Measurements from ENCODE around the gene PLXNB2. TPM values are rescaled to one million over a fixed set of nuclear protein-coding genes. Genes with fewer than 3 reads are reported as not detected.

PLXNB2 gene
- total RNA-seq, 5 donors from 2014 or later (not counting 1 experiment from before 2014, with no cell fraction given), result 4.3 to 11.8 (median 6.5) TPM

DNA sequence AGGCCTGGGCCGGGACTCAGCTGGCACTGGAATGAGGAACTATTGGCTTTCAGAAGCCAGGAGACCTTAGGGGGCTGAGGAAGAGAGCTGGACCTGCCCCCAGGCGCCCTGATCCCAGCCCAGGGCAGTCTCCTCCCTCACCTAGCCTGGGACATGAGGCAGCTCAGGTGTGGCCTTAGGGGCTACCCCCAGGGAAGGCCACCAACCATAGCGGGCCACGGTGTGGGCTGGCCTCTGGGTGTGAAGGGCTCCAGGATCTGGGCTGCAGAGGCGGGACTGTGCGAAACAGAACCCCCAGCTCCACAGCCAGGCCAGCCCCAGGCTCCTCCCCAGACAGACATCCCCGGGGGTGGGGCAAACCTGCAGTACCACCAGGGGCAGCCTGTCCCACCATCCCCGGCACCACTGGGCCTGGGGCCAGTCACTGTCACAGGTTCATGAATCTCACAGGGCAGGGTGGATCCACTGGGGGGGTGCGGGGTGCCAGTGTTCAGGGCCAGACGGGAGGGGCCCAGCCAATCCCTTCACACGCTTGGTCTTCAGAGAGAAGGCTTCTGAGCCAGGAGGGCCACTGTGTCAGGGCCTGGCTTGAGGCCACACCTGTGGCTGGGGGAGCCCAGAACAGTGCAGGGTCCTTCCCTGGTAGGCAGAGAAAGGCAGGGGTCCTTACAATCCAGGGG is 3.5 kb downstream of the PLXNB2 start:
- H3K9me3 ChIP-seq, result no peaks in the 10 kb centered on the region
- ChIA-PET POLR2A (no interaction called here), CTCF (no interaction called here)
- Mint-ChIP-seq H3K4me3 (peak overlapping the region in 1 of 3 donors; percentile 13), H3K36me3 (no peaks in the 10 kb centered on the region), H3K27me3 (peaks cover 5 to 21% of the 10 kb centered on the region in 2 donors), H3K9me3 (no peaks in the 10 kb centered on the region), H3K4me1 (peaks cover 0 to 10% (median 6%) of the 10 kb centered on the region in 3 donors), H3K27ac (no peak overlapping the region)
- no peak overlapping the region for H3K4me3 ChIP-seq (ENCODE audit: control insufficient read depth in 1 of 2, extremely low read depth in 1 of 2, low read length in 1 of 2)
- no peaks in the 10 kb centered on the region for H3K36me3 ChIP-seq (ENCODE audit: control insufficient read depth in 2 of 2, extremely low read depth in 1 of 2, insufficient read depth in 1 of 2, low read length in 1 of 2)
- no peak overlapping the region for H3K27ac ChIP-seq (ENCODE audit: low read length)
- DNase-seq (peak in 1 of 35 experiments; percentile 37), ATAC-seq (replicated peaks in 1 of 4) (no peak)
- 61% methylated on average over 9 of the region's 11 CpGs for WGBS (ENCODE audit: insufficient coverage)
- peaks cover 0 to 21% of the 10 kb centered on the region in 2 experiments for H3K4me1 ChIP-seq (ENCODE audit: control insufficient read depth in 1 of 2, extremely low read depth in 1 of 2, insufficient read depth in 2 of 2, low read length in 2 of 2)
- peaks cover 0 to 75% of the 10 kb centered on the region in 2 experiments for H3K27me3 ChIP-seq (replicated peaks in 1 of 2; ENCODE audit: control insufficient read depth in 2 of 2, extremely low read depth in 1 of 2, insufficient read depth in 2 of 2, low read length in 1 of 2)

- POLR2A ChIA-PET, result no interaction called here
- 44% methylated on average over 7 of the region's 7 CpGs for WGBS (ENCODE audit: insufficient coverage)
- no peaks in the 10 kb centered on the region for H3K9me3 Mint-ChIP-seq
- no peak overlapping the region for H3K4me3 Mint-ChIP-seq
- Histone ChIP-seq H3K27ac (ENCODE audit: low read length) (no peak overlapping the region), H3K27me3 (replicated peaks in 1 of 2; ENCODE audit: control insufficient read depth in 2 of 2, extremely low read depth in 1 of 2, insufficient read depth in 2 of 2, low read length in 1 of 2) (peaks cover 0 to 76% of the 10 kb centered on the region in 2 experiments), H3K4me3 (ENCODE audit: control insufficient read depth in 1 of 2, extremely low read depth in 1 of 2, low read length in 1 of 2) (no peak overlapping the region), H3K36me3 (ENCODE audit: control insufficient read depth in 2 of 2, extremely low read depth in 1 of 2, insufficient read depth in 1 of 2, low read length in 1 of 2) (no peaks in the 10 kb centered on the region), H3K4me1 (ENCODE audit: control insufficient read depth in 1 of 2, extremely low read depth in 1 of 2, insufficient read depth in 2 of 2, low read length in 2 of 2) (peaks cover 0 to 20% of the 10 kb centered on the region in 2 experiments), H3K9me3 (no peaks in the 10 kb centered on the region)
- no peaks in the 10 kb centered on the region for H3K36me3 Mint-ChIP-seq
- H3K27ac Mint-ChIP-seq, result no peak overlapping the region
- peaks cover 0 to 8% (median 6%) of the 10 kb centered on the region in 3 donors for H3K4me1 Mint-ChIP-seq
- ATAC-seq (replicated peaks in 1 of 4) (no peak), DNase-seq (no peak)
- CTCF ChIA-PET, result no interaction called here
- H3K27me3 Mint-ChIP-seq, result peaks cover 5 to 23% of the 10 kb centered on the region in 2 donors
These were observed 4.0 kb downstream of the PLXNB2 start for GRCh38 chr22:50303515-50303847.

- H3K27me3 ChIP-seq (replicated peaks in 1 of 2; ENCODE audit: control insufficient read depth in 2 of 2, extremely low read depth in 1 of 2, insufficient read depth in 2 of 2, low read length in 1 of 2), result peaks cover 0 to 75% of the 10 kb centered on the region in 2 experiments
- no peak overlapping the region for H3K27ac Mint-ChIP-seq
- peaks cover 0 to 8% (median 6%) of the 10 kb centered on the region in 3 donors for H3K4me1 Mint-ChIP-seq
- H3K4me1 ChIP-seq (ENCODE audit: control insufficient read depth in 1 of 2, extremely low read depth in 1 of 2, insufficient read depth in 2 of 2, low read length in 2 of 2), result peaks cover 0 to 13% of the 10 kb centered on the region in 2 experiments
- no peak overlapping the region for H3K27ac ChIP-seq (ENCODE audit: low read length)
- H3K4me3 ChIP-seq (ENCODE audit: control insufficient read depth in 1 of 2, extremely low read depth in 1 of 2, low read length in 1 of 2), result no peak overlapping the region
- peaks cover 11 to 29% of the 10 kb centered on the region in 2 donors for H3K27me3 Mint-ChIP-seq
- no peaks in the 10 kb centered on the region for H3K9me3 ChIP-seq
- ChIA-PET POLR2A (no interaction called here), CTCF (no interaction called here)
- no peaks in the 10 kb centered on the region for H3K36me3 Mint-ChIP-seq
- no peak for ATAC-seq (replicated peaks in 1 of 4)
- WGBS (ENCODE audit: insufficient coverage), result no CpG with 5 or more reads among the region's 5 CpGs
- H3K36me3 ChIP-seq (ENCODE audit: control insufficient read depth in 2 of 2, extremely low read depth in 1 of 2, insufficient read depth in 1 of 2, low read length in 1 of 2), result no peaks in the 10 kb centered on the region
- H3K4me3 Mint-ChIP-seq, result no peak overlapping the region
- DNase-seq, result no peak
- H3K9me3 Mint-ChIP-seq, result no peaks in the 10 kb centered on the region
These were observed 4.9 kb downstream of the PLXNB2 start for GRCh38 chr22:50302564-50302963.

- ChIA-PET CTCF (no interaction called here), POLR2A (no interaction called here)
- H3K4me3 ChIP-seq (ENCODE audit: control insufficient read depth in 1 of 2, extremely low read depth in 1 of 2, low read length in 1 of 2), result no peak overlapping the region
- H3K4me3 Mint-ChIP-seq, result no peak overlapping the region
- WGBS (ENCODE audit: insufficient coverage), result 50% methylated on average over 5 of the region's 9 CpGs
- H3K27ac Mint-ChIP-seq, result no peak overlapping the region
- no peak overlapping the region for H3K27ac ChIP-seq (ENCODE audit: low read length)
- H3K27me3 ChIP-seq (replicated peaks in 1 of 2; ENCODE audit: control insufficient read depth in 2 of 2, extremely low read depth in 1 of 2, insufficient read depth in 2 of 2, low read length in 1 of 2), result peaks cover 0 to 78% of the 10 kb centered on the region in 2 experiments
- ATAC-seq (replicated peaks in 1 of 4) (no peak), DNase-seq (no peak)
- no peaks in the 10 kb centered on the region for H3K9me3 Mint-ChIP-seq
- peaks cover 0 to 13% of the 10 kb centered on the region in 2 experiments for H3K4me1 ChIP-seq (ENCODE audit: control insufficient read depth in 1 of 2, extremely low read depth in 1 of 2, insufficient read depth in 2 of 2, low read length in 2 of 2)
- no peaks in the 10 kb centered on the region for H3K36me3 ChIP-seq (ENCODE audit: control insufficient read depth in 2 of 2, extremely low read depth in 1 of 2, insufficient read depth in 1 of 2, low read length in 1 of 2)
- H3K36me3 Mint-ChIP-seq, result no peaks in the 10 kb centered on the region
- peaks cover 0 to 8% (median 6%) of the 10 kb centered on the region in 3 donors for H3K4me1 Mint-ChIP-seq
- no peaks in the 10 kb centered on the region for H3K9me3 ChIP-seq
- peaks cover 14 to 32% of the 10 kb centered on the region in 2 donors for H3K27me3 Mint-ChIP-seq
These were observed 5.4 kb downstream of the PLXNB2 start for GRCh38 chr22:50302041-50302541.

DNA sequence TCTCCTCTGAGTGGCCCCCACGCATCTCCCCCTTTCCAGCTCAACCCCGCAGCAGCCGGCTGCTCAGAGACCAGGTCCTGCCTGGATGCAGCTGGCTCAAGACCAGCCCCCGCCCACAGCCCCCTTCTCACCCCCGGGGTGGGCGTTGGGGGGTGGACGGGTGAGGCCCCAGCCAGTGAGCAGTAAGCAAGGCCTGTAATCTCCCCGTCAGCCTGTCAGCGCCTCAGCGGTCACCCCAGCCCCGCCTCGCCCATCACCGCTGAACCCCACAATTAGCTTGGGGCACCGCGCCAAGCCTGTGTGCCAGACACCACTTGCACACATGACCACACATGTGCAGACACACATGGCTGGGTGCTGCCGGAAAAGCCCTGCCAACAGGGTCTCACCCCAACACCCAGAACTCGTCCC is 5.9 kb downstream of the PLXNB2 start:
- H3K36me3 Mint-ChIP-seq, result no peaks in the 10 kb centered on the region
- no peaks in the 10 kb centered on the region for H3K36me3 ChIP-seq (ENCODE audit: control insufficient read depth in 2 of 2, extremely low read depth in 1 of 2, insufficient read depth in 1 of 2, low read length in 1 of 2)
- no peak overlapping the region for H3K4me3 Mint-ChIP-seq
- peaks cover 0 to 8% of the 10 kb centered on the region in 2 experiments for H3K4me1 ChIP-seq (ENCODE audit: control insufficient read depth in 1 of 2, extremely low read depth in 1 of 2, insufficient read depth in 2 of 2, low read length in 2 of 2)
- H3K9me3 ChIP-seq, result no peaks in the 10 kb centered on the region
- H3K4me3 ChIP-seq (ENCODE audit: control insufficient read depth in 1 of 2, extremely low read depth in 1 of 2, low read length in 1 of 2), result no peak overlapping the region
- ChIA-PET CTCF (no interaction called here), POLR2A (no interaction called here)
- no peaks in the 10 kb centered on the region for H3K9me3 Mint-ChIP-seq
- WGBS (ENCODE audit: insufficient coverage), result 84% methylated on average over 16 of the region's 17 CpGs
- DNase-seq (no peak), ATAC-seq (replicated peaks in 1 of 4) (no peak)
- no peak overlapping the region for H3K27ac Mint-ChIP-seq
- H3K4me1 Mint-ChIP-seq, result peaks cover 0 to 8% (median 6%) of the 10 kb centered on the region in 3 donors
- peaks cover 14 to 32% of the 10 kb centered on the region in 2 donors for H3K27me3 Mint-ChIP-seq
- no peak overlapping the region for H3K27ac ChIP-seq (ENCODE audit: low read length)
- H3K27me3 ChIP-seq (replicated peaks in 1 of 2; ENCODE audit: control insufficient read depth in 2 of 2, extremely low read depth in 1 of 2, insufficient read depth in 2 of 2, low read length in 1 of 2), result peaks cover 0 to 76% of the 10 kb centered on the region in 2 experiments

DNA sequence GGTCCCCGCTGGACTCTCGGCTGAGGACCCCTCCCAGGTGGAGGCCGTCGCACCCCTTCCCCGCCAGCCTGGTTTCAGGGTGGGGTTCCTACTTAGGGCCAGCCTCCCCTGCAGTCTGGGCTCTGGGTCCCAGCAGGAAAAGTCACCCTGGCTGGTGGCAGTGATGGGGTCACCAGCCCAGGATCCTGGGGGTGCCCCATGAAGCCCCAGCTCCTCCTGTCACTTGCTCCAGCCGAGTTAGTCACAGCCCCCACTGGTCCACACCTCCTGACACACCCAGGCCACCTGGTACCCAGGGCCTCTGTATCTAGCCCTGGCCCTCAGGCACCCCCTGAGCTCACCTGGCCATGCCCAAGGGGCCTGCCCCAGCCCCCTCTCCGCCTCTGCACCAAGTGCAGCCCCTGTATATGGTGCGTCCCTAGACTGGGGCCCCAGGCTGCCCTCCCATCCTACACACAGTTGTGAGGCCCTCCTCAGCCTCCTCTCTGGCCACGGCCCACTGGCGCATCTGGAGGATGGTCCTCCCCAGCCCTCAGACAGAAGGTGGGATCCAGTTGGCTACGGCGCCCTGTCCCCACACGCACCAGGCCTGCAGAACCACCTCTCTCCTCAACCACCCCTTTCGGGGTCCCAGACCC is 6.7 kb downstream of the PLXNB2 start:
- H3K27me3 ChIP-seq (replicated peaks in 1 of 2; ENCODE audit: control insufficient read depth in 2 of 2, extremely low read depth in 1 of 2, insufficient read depth in 2 of 2, low read length in 1 of 2), result peaks cover 0 to 68% of the 10 kb centered on the region in 2 experiments
- CTCF ChIA-PET, result interaction anchor here in 1 of 2 donors (0.5 kb wide), 1 partner anchor 192 kb away, joined by 3 read pairs; no protein-coding TSS in a partner anchor
- H3K4me3 ChIP-seq (ENCODE audit: control insufficient read depth in 1 of 2, extremely low read depth in 1 of 2, low read length in 1 of 2), result no peak overlapping the region
- H3K9me3 ChIP-seq, result no peaks in the 10 kb centered on the region
- H3K36me3 Mint-ChIP-seq, result no peaks in the 10 kb centered on the region
- H3K27ac ChIP-seq (ENCODE audit: low read length), result no peak overlapping the region
- ATAC-seq (replicated peaks in 1 of 4) (no peak), DNase-seq (no peak)
- no peak overlapping the region for H3K4me3 Mint-ChIP-seq
- H3K27ac Mint-ChIP-seq, result no peak overlapping the region
- no peaks in the 10 kb centered on the region for H3K4me1 ChIP-seq (ENCODE audit: control insufficient read depth in 1 of 2, extremely low read depth in 1 of 2, insufficient read depth in 2 of 2, low read length in 2 of 2)
- no peaks in the 10 kb centered on the region for H3K9me3 Mint-ChIP-seq
- peaks cover 9 to 25% of the 10 kb centered on the region in 2 donors for H3K27me3 Mint-ChIP-seq
- POLR2A ChIA-PET, result no interaction called here
- WGBS (ENCODE audit: insufficient coverage), result 94% methylated on average over 13 of the region's 14 CpGs
- H3K36me3 ChIP-seq (ENCODE audit: control insufficient read depth in 2 of 2, extremely low read depth in 1 of 2, insufficient read depth in 1 of 2, low read length in 1 of 2), result no peaks in the 10 kb centered on the region
- peaks cover 0 to 2% (median 0%) of the 10 kb centered on the region in 3 donors for H3K4me1 Mint-ChIP-seq
